K562 (cell line): ENCODE results near the gene DNAH8. TPM values are rescaled to one million over a fixed set of nuclear protein-coding genes. Genes with fewer than 3 reads are reported as not detected.
A peak's percentile ranks its signal among the peaks of the same experiment; 100 is the strongest.

ENCODE experiments used
- ATAC-seq: fragments of 200-7000 bp; cut with Tn5 transposase; 3 replicates; pipeline ENCODE4 v1.9.1; 2020; ENCODE audit warnings: moderate library complexity
- BruUV-seq: library from RNA; stranded (reverse); fragments of 400-500 nt; replicated peaks from 2 replicates; lab custom pipeline; 2021; lab: Mats Ljungman, UMichigan
- CTCF ChIA-PET: fragments of 300-600 bp; formaldehyde crosslinking; extraction: SDS; loops from one replicate; lab custom pipeline; 2021; ENCODE audit warnings: low intra/inter-chr PET ratio; lab: Yijun Ruan, JAX
- POLR2A ChIA-PET: fragments of 300-600, 350-650 bp; sonication (Branson Sonifier 250); formaldehyde crosslinking; extraction: SDS; loops from one replicate; lab custom pipeline; 2021; ENCODE audit warnings: antibody characterized with exemption, inconsistent platforms; lab: Yijun Ruan, JAX
- DNase-seq, 4 experiments: peaks; one replicate each; pipeline versions ENCODE4 v3.0.0 to v3.0.0-alpha.2; 2011 to 2018; ENCODE audit warnings: low spot score in 3 of 4, mixed read lengths in 3 of 4; ENCODE audit errors: extremely low read depth in 1 of 4
- FAIRE-seq: peaks from 2 replicates; lab custom pipeline; 2011; peaks lifted over from hg19 to GRCh38; lab: Jason Lieb, UNC
- H2AFZ ChIP-seq: 2 replicates; pipeline ENCODE4 v1.6.0; 2011; ENCODE audit warnings: low read depth, low read length, control low read depth, inconsistent platforms
- H3K27ac ChIP-seq: fragments of 200-600 bp; 3 replicates; pipeline ENCODE4 v1.8.0; 2011; ENCODE audit warnings: low read depth, mild to moderate bottlenecking, control low read depth, inconsistent platforms, low read length, moderate library complexity, mixed read lengths; ENCODE audit errors: extremely low read depth
- H3K27me3 ChIP-seq, 2 experiments: fragments of 300-600 bp in 1 of 2; 2 replicates in 1 of 2; 3 replicates in 1 of 2; pipeline versions ENCODE4 v1.6.0 to v1.8.0; 2011; ENCODE audit warnings: inconsistent platforms in 2 of 2, low read length in 2 of 2, mild to moderate bottlenecking in 1 of 2, mixed read lengths in 1 of 2, moderate library complexity in 1 of 2; ENCODE audit not compliant: control insufficient read depth in 2 of 2, insufficient read depth in 2 of 2
- H3K36me3 ChIP-seq: fragments of 300-600 bp; 3 replicates; pipeline ENCODE4 v1.8.0; 2011; ENCODE audit warnings: mild to moderate bottlenecking, low read length, inconsistent platforms; ENCODE audit not compliant: control insufficient read depth, insufficient read depth
- H3K4me1 ChIP-seq, 2 experiments: fragments of 200-600 bp in 1 of 2; replicated peaks in 1 of 2; 2 replicates in 1 of 2; 3 replicates in 1 of 2; pipeline versions ENCODE4 v1.5.1 to v1.8.0; 2011; ENCODE audit warnings: inconsistent platforms in 2 of 2, low read length in 2 of 2, mild to moderate bottlenecking in 1 of 2, mixed read lengths in 1 of 2, moderate library complexity in 1 of 2; ENCODE audit not compliant: control insufficient read depth in 2 of 2, insufficient read depth in 2 of 2
- H3K4me2 ChIP-seq: 2 replicates; pipeline ENCODE4 v1.6.1; 2011; ENCODE audit warnings: low read length, control low read depth, inconsistent platforms, mixed read lengths; ENCODE audit not compliant: insufficient read depth
- H3K4me3 ChIP-seq: fragments of 200-600 bp; sonication (generic), shearing (Covaris generic); 2 replicates; pipeline ENCODE4 v1.5.1; 2016; ENCODE audit warnings: control low read depth, inconsistent platforms
- H3K79me2 ChIP-seq: fragments of 200-600 bp; 3 replicates; pipeline ENCODE4 v1.8.0; 2011; ENCODE audit warnings: low read length, inconsistent platforms; ENCODE audit not compliant: control insufficient read depth, insufficient read depth
- H3K9ac ChIP-seq, 2 experiments: 2 replicates each; pipeline versions ENCODE4 v1.6.0 to v1.6.1; 2011; ENCODE audit warnings: low read depth in 2 of 2, low read length in 2 of 2, control low read depth in 1 of 2, inconsistent platforms in 1 of 2, mild to moderate bottlenecking in 1 of 2, mixed read lengths in 1 of 2; ENCODE audit not compliant: insufficient read depth in 1 of 2
- H3K9me1 ChIP-seq: one replicate; pipeline ENCODE4 v1.6.0; 2011; ENCODE audit warnings: inconsistent platforms, mild to moderate bottlenecking, low read length, moderate library complexity; ENCODE audit not compliant: control insufficient read depth, insufficient read depth
- H3K9me3 ChIP-seq: replicated peaks from 2 replicates; pipeline ENCODE4 v1.5.1; 2011; ENCODE audit warnings: low read depth, low read length, inconsistent platforms; ENCODE audit not compliant: control insufficient read depth, insufficient read depth
- H4K20me1 ChIP-seq: replicated peaks from 2 replicates; pipeline ENCODE4 v1.6.1; 2011; ENCODE audit warnings: low read length, inconsistent platforms, mixed read lengths; ENCODE audit not compliant: control insufficient read depth, insufficient read depth
- CHD4 ChIP-seq: fragments of 200-600 bp; sonication (generic); IDR thresholded peaks from 3 replicates; pipeline ENCODE4 v1.6.1; 2012; ENCODE audit warnings: low read depth, mild to moderate bottlenecking, mixed read lengths, low read length, inconsistent platforms; ENCODE audit not compliant: insufficient read depth, insufficient replicate concordance, poor library complexity, severe bottlenecking
- DDX20 ChIP-seq: fragments of 450-650 bp; IDR thresholded peaks from 2 replicates; pipeline ENCODE4 v1.6.1; 2016; ENCODE audit warnings: missing genetic modification characterization, low read depth, mild to moderate bottlenecking, missing compliant biosample characterization, moderate library complexity
- EWSR1 ChIP-seq: fragments of 450-650 bp; IDR thresholded peaks from 2 replicates; pipeline ENCODE4 v1.6.1; 2018; ENCODE audit warnings: borderline replicate concordance, mild to moderate bottlenecking, low read depth, moderate library complexity; ENCODE audit not compliant: partially characterized antibody
- FOXJ2 ChIP-seq: fragments of 200-800 bp; sonication (Bioruptor generic); IDR thresholded peaks from 2 replicates; pipeline ENCODE4 v1.6.1; 2016; ENCODE audit warnings: missing genetic modification characterization, missing compliant biosample characterization
- HNRNPH1 ChIP-seq: fragments of 200-400 bp; formaldehyde crosslinking; optimal IDR thresholded peaks from 2 replicates; pipeline ENCODE3; 2017; ENCODE audit warnings: low read depth, mild to moderate bottlenecking, low read length, moderate library complexity
- NRF1 ChIP-seq, 2 experiments: fragments of 450-650 bp; IDR thresholded peaks in 1 of 2; conservative IDR thresholded peaks in 1 of 2; 2 replicates each; pipeline ENCODE4 v1.6.1; 2014; ENCODE audit warnings: mild to moderate bottlenecking in 2 of 2
- PTRF ChIP-seq: fragments of 450-650 bp; IDR thresholded peaks from 2 replicates; pipeline ENCODE4 v1.6.1; 2016; ENCODE audit warnings: mild to moderate bottlenecking, missing genetic modification characterization, missing compliant biosample characterization
- SMARCA5 ChIP-seq: fragments of 450-650 bp; IDR thresholded peaks from 2 replicates; pipeline ENCODE4 v1.6.1; 2016
- TSC22D4 ChIP-seq: fragments of 450-650 bp; IDR thresholded peaks from 2 replicates; pipeline ENCODE4 v1.6.1; 2016; ENCODE audit warnings: missing genetic modification characterization, missing biosample characterization, control low read depth
- ZBED1 ChIP-seq: IDR thresholded peaks from 2 replicates; pipeline ENCODE4 v1.6.1; 2014
- ZNF232 ChIP-seq: sonication (generic); formaldehyde crosslinking; IDR thresholded peaks from 2 replicates; pipeline ENCODE4 v1.8.0; 2022; ENCODE audit warnings: mild to moderate bottlenecking, missing genetic modification reagents
- ZNF324 ChIP-seq: fragments of 250-450 bp; sonication (Bioruptor Pico); IDR thresholded peaks from 2 replicates; pipeline ENCODE4 v1.4.0; 2020; ENCODE audit warnings: mild to moderate bottlenecking
- ZNF699 ChIP-seq: fragments of 250-450 bp; sonication (Bioruptor Pico); IDR thresholded peaks from 2 replicates; pipeline ENCODE4 v1.8.0; 2021; ENCODE audit warnings: mild to moderate bottlenecking, moderate library complexity; ENCODE audit not compliant: insufficient replicate concordance
- ZNF75A ChIP-seq: fragments of 450-650 bp; formaldehyde crosslinking; IDR thresholded peaks from 2 replicates; pipeline ENCODE4 v1.4.0; 2020; ENCODE audit warnings: mild to moderate bottlenecking
- WGBS: fragments of 100-300 bp; shearing (Covaris generic); methylation state at CpG from one replicate; pipeline ENCODE4 v1.1.6; 2016; ENCODE audit warnings: low coverage, mixed read lengths; ENCODE audit not compliant: insufficient coverage; ENCODE audit errors: missing lambda C conversion rate; 5-methylcytosine and 5-hydroxymethylcytosine counted together
- in situ Hi-C: fragments of 300-500 bp; cut with MboI; formaldehyde crosslinking; loops from 4 replicates; pipeline ENCODE4 v1.15.0; 2018; ENCODE audit warnings: inconsistent platforms, mixed read lengths
- intact Hi-C: fragments of 100-400 bp; cut with micrococcal nuclease; formaldehyde crosslinking; loops from 2 replicates; pipeline ENCODE4 v1.14.2; 2022
- polyA plus RNA-seq, 8 experiments: library from polyadenylated mRNA; depleted of rRNA in 4 of 8; stranded (reverse) in 5 of 8; unstranded in 3 of 8; fragments of >200 nt; fragmentation: Nextera tagmentation in 2 of 8; fragmentation: Illumina TruSeq in 1 of 8; extraction: Ambion mirVana in 2 of 8; extraction: Trizol in 1 of 8; gene quantifications; 2 replicates each; pipeline versions ENCODE4 v1.2.1 to v1.2.3, GENCODE V29; 2011 to 2014; ENCODE audit warnings: inconsistent platforms in 1 of 8, missing spikeins in 1 of 8
- total RNA-seq, 7 experiments: library from RNA; depleted of rRNA in 6 of 7; stranded (reverse); fragments of >200 nt in 6 of 7; fragmentation: Illumina TruSeq in 2 of 7; extraction: Trizol in 2 of 7; gene quantifications; 2 replicates each; pipeline versions ENCODE4 v1.2.1 to v1.2.3, GENCODE V29; 2011 to 2021; ENCODE audit warnings: low replicate concordance in 1 of 7
- TF ChIP-seq, protein P1 (sequence below): fragments of 250-450 bp; sonication (Bioruptor Pico); IDR thresholded peaks from 2 replicates; pipeline ENCODE4 v1.4.0; 2020
- TF ChIP-seq, protein P2 (sequence below): fragments of 250-450 bp; sonication (Bioruptor Pico); IDR thresholded peaks from 2 replicates; pipeline ENCODE4 v1.6.1; 2021; ENCODE audit warnings: mild to moderate bottlenecking
- TF ChIP-seq, protein P3 (sequence below): fragments of 250-450 bp; sonication (Bioruptor Pico); IDR thresholded peaks from 2 replicates; pipeline ENCODE4 v1.5.0; 2020; ENCODE audit warnings: mild to moderate bottlenecking, borderline replicate concordance

DNAH8 gene
- total and polyA plus RNA-seq, 9 of the 15 experiments (the other 6 are each of a cell fraction or from before 2014, with no cell fraction given): 1.2 to 4.2 (median 2.9) TPM

DNA sequence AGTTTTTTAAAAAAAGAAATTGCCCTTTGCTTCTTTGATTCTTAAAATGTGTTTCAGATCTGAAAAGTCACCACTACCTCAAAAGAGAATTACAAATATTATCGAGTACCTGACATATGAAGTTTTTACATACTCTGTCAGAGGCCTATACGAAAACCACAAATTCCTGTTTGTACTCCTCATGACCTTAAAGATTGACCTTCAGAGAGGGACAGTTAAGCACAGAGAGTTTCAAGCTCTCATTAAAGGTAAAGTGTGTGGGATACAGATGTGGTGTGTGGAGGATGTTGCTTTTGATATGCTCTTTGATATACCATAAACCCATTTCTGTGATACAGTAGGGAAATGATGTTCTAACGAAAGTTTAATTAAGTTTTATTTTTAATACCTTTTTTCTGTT lies 223.6 kb downstream of the DNAH8 start:
- Histone ChIP-seq H4K20me1 (no peaks in the 10 kb centered on the region), H3K4me1 (no peaks in the 10 kb centered on the region), H3K9me3 (no peaks in the 10 kb centered on the region), H3K36me3 (no peaks in the 10 kb centered on the region), H3K27me3 (peaks cover 26 to 39% of the 10 kb centered on the region in 2 experiments), H2AFZ (no peak overlapping the region), H3K79me2 (no peaks in the 10 kb centered on the region), H3K27ac (no peak overlapping the region), H3K9ac (no peak overlapping the region), H3K4me2 (no peak overlapping the region), H3K9me1 (no peaks in the 10 kb centered on the region), H3K4me3 (no peak overlapping the region)
- WGBS: 8% methylated on average over 3 of the region's 3 CpGs
- in situ Hi-C loops (no loop called here), intact Hi-C loops (no loop called here)
- no peak for ATAC-seq
- FAIRE-seq: peak; percentile 44
- DNase-seq: no peak
- ChIA-PET CTCF (no interaction called here), POLR2A (no interaction called here)
- BruUV-seq: no TSS peak
- no peak for TF ChIP-seq EWSR1
- TF ChIP-seq ZBED1: no peak
- TF ChIP-seq, protein P1, sequence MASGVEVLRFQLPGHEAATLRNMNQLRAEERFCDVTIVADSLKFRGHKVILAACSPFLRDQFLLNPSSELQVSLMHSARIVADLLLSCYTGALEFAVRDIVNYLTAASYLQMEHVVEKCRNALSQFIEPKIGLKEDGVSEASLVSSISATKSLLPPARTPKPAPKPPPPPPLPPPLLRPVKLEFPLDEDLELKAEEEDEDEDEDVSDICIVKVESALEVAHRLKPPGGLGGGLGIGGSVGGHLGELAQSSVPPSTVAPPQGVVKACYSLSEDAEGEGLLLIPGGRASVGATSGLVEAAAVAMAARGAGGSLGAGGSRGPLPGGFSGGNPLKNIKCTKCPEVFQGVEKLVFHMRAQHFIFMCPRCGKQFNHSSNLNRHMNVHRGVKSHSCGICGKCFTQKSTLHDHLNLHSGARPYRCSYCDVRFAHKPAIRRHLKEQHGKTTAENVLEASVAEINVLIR (CRISPR knock-in tag): no peak
- TF ChIP-seq, protein P2, sequence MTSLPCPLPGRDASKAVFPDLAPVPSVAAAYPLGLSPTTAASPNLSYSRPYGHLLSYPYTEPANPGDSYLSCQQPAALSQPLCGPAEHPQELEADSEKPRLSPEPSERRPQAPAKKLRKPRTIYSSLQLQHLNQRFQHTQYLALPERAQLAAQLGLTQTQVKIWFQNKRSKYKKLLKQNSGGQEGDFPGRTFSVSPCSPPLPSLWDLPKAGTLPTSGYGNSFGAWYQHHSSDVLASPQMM (CRISPR knock-in tag): no peak
- no peak for TF ChIP-seq TSC22D4
- TF ChIP-seq FOXJ2 (tag): no peak
- no peak for TF ChIP-seq PTRF
- no peak for TF ChIP-seq HNRNPH1
- no peak for TF ChIP-seq ZNF232 (CRISPR knock-in tag)
- no peak for TF ChIP-seq NRF1 (conservative IDR thresholded peaks at IDR 0.05 in 1 of 2, IDR thresholded peaks at IDR 0.05 in 1 of 2)
- no peak for TF ChIP-seq ZNF75A (CRISPR knock-in tag)
- TF ChIP-seq DDX20 (tag): no peak
- no peak for TF ChIP-seq ZNF324 (CRISPR knock-in tag)
- no peak for TF ChIP-seq SMARCA5
- TF ChIP-seq, protein P3, sequence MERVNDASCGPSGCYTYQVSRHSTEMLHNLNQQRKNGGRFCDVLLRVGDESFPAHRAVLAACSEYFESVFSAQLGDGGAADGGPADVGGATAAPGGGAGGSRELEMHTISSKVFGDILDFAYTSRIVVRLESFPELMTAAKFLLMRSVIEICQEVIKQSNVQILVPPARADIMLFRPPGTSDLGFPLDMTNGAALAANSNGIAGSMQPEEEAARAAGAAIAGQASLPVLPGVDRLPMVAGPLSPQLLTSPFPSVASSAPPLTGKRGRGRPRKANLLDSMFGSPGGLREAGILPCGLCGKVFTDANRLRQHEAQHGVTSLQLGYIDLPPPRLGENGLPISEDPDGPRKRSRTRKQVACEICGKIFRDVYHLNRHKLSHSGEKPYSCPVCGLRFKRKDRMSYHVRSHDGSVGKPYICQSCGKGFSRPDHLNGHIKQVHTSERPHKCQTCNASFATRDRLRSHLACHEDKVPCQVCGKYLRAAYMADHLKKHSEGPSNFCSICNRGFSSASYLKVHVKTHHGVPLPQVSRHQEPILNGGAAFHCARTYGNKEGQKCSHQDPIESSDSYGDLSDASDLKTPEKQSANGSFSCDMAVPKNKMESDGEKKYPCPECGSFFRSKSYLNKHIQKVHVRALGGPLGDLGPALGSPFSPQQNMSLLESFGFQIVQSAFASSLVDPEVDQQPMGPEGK (CRISPR knock-in tag): no peak
- no peak for TF ChIP-seq CHD4
- TF ChIP-seq ZNF699 (CRISPR knock-in tag): no peak
